ENCODE results near the gene OTULINL. TPM values are rescaled to one million over a fixed set of nuclear protein-coding genes. Genes with fewer than 3 reads are reported as not detected.

OTULINL gene
- total RNA-seq, 1 experiment from 2014 or later, result 12.3 TPM

DNA sequence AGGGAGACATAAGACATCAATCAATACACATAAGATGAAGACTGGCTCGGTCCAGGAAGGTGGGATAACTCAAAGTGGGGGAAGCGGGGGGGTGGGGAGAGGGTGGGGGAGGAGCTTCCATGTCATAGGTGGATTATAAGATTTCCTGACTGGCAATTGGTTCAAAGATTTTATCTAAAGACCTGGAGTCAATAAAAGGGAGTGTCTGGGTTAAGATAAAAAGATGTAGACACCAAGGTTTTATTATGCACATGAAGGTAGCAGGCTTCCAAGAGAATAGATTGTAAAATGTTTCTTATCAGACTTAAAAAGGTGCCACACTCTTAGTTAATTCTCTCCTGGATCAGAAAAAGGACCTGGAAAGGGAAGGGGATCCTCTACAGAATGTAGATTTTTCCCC is 25.6 kb upstream of the OTULINL start:
- Mint-ChIP-seq H3K27ac (no peak overlapping the region), H3K27me3 (ENCODE audit: low read depth) (peaks cover 2% of the 10 kb centered on the region; the same call in 1 of the 2 replicates), H3K4me3 (no peak overlapping the region), H3K9me3 (0 out of 2 replicates have a peak, but pooled peaks cover 4% of the 10 kb centered on the region), H3K4me1 (no peaks in the 10 kb centered on the region), H3K36me3 (no peaks in the 10 kb centered on the region)
- ATAC-seq (no peak), DNase-seq (ENCODE audit: low spot score) (no peak)
- TF ChIP-seq, protein P1, sequence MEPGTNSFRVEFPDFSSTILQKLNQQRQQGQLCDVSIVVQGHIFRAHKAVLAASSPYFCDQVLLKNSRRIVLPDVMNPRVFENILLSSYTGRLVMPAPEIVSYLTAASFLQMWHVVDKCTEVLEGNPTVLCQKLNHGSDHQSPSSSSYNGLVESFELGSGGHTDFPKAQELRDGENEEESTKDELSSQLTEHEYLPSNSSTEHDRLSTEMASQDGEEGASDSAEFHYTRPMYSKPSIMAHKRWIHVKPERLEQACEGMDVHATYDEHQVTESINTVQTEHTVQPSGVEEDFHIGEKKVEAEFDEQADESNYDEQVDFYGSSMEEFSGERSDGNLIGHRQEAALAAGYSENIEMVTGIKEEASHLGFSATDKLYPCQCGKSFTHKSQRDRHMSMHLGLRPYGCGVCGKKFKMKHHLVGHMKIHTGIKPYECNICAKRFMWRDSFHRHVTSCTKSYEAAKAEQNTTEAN (CRISPR knock-in tag; IDR thresholded peaks at IDR 0.05), result no peak
- TF ChIP-seq NR1H2 (CRISPR knock-in tag; IDR thresholded peaks at IDR 0.05) (no peak), ATF1 (CRISPR knock-in tag; IDR thresholded peaks at IDR 0.05) (no peak), FOXK1 (CRISPR knock-in tag; IDR thresholded peaks at IDR 0.05) (no peak), ESRRA (CRISPR knock-in tag; IDR thresholded peaks at IDR 0.05; ENCODE audit: borderline replicate concordance) (no peak), GRHL2 (CRISPR knock-in tag; IDR thresholded peaks at IDR 0.05; ENCODE audit: insufficient replicate concordance, severe bottlenecking) (no peak)
- TF ChIP-seq, protein P2, sequence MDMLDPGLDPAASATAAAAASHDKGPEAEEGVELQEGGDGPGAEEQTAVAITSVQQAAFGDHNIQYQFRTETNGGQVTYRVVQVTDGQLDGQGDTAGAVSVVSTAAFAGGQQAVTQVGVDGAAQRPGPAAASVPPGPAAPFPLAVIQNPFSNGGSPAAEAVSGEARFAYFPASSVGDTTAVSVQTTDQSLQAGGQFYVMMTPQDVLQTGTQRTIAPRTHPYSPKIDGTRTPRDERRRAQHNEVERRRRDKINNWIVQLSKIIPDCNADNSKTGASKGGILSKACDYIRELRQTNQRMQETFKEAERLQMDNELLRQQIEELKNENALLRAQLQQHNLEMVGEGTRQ (CRISPR knock-in tag; IDR thresholded peaks at IDR 0.05), result no peak
- ChIA-PET POLR2A (no interaction called here), CTCF (interaction anchor here (0.9 kb wide), 1 partner anchor 93 kb away, joined by 3 read pairs; no protein-coding TSS in a partner anchor)

DNA sequence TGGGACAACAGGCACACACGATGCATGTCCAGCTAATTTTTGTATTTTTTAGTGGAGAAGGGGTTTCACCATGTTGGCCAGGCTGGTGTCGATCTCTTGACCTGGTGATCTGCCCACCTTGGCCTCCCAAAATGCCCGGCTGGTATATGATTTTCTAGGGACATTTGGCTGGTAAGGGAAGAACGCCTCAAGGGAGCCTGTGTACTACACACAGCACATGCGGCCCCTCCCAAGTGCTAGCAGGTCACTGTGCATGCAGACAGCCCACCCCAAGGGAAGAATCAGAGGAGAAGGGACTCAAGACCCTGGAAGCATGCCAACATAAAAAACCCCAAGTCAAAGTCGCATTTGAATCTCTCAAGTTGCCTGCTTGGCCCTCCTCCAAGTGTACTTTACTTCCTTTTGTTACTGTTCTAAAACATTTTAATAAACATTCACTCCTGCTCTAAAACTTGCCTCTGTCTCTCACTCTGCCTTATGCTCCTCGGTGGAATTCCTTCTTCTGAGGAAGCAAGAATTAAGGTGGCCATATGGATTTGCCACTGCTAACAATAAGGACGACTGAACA is 24.3 kb upstream of the OTULINL start:
- CTCF ChIA-PET, result interaction anchor here (0.7 kb wide), 1 partner anchor 60 kb away, joined by 5 read pairs; no protein-coding TSS in a partner anchor
- no peak for ATAC-seq
- POLR2A ChIA-PET, result no interaction called here
- peaks cover 2% of the 10 kb centered on the region; the same call in 1 of the 2 replicates for H3K27me3 Mint-ChIP-seq (ENCODE audit: low read depth)
- TF ChIP-seq ZBTB21 (CRISPR knock-in tag; IDR thresholded peaks at IDR 0.05; ENCODE audit: borderline replicate concordance) (no peak), FOXJ3 (CRISPR knock-in tag; IDR thresholded peaks at IDR 0.05; ENCODE audit: borderline replicate concordance) (no peak)
- TF ChIP-seq, protein P3, sequence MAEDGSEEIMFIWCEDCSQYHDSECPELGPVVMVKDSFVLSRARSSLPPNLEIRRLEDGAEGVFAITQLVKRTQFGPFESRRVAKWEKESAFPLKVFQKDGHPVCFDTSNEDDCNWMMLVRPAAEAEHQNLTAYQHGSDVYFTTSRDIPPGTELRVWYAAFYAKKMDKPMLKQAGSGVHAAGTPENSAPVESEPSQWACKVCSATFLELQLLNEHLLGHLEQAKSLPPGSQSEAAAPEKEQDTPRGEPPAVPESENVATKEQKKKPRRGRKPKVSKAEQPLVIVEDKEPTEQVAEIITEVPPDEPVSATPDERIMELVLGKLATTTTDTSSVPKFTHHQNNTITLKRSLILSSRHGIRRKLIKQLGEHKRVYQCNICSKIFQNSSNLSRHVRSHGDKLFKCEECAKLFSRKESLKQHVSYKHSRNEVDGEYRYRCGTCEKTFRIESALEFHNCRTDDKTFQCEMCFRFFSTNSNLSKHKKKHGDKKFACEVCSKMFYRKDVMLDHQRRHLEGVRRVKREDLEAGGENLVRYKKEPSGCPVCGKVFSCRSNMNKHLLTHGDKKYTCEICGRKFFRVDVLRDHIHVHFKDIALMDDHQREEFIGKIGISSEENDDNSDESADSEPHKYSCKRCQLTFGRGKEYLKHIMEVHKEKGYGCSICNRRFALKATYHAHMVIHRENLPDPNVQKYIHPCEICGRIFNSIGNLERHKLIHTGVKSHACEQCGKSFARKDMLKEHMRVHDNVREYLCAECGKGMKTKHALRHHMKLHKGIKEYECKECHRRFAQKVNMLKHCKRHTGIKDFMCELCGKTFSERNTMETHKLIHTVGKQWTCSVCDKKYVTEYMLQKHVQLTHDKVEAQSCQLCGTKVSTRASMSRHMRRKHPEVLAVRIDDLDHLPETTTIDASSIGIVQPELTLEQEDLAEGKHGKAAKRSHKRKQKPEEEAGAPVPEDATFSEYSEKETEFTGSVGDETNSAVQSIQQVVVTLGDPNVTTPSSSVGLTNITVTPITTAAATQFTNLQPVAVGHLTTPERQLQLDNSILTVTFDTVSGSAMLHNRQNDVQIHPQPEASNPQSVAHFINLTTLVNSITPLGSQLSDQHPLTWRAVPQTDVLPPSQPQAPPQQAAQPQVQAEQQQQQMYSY (CRISPR knock-in tag; IDR thresholded peaks at IDR 0.05), result no peak
- no peak overlapping the region for H3K4me3 Mint-ChIP-seq
- 0 out of 2 replicates have a peak, but pooled peaks cover under 1% of the 10 kb centered on the region for H3K9me3 Mint-ChIP-seq
- DNase-seq (ENCODE audit: low spot score), result no peak
- H3K27ac Mint-ChIP-seq, result no peak overlapping the region
- H3K4me1 Mint-ChIP-seq, result no peaks in the 10 kb centered on the region
- no peaks in the 10 kb centered on the region for H3K36me3 Mint-ChIP-seq

DNA sequence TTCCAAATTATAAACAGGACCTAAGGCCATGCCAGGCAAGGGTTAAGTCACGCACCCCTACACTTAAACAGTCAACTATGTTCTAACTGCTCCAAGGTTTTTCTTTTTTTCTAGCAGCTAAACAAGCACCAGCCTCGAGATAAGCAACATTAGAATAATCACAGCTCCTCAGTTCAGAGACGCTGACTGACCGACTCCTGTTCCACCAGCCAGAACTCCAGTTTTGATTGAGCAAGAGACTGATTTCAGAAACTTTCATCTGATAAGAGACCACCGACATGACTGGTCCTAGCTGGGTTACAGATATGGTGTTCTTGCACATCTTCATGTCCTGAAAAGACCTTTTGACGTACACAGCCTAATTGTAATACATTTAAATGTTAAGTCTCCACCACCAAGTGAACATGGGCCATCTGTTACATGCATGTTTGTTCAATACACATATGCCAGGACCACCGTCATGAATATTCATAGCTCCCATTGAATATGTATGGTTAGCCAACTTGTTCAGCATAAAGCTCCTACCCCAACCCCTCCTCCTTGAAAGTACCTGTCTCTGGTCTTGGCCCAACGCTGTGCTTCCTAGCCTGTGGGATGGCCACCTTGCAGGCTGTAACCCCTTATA is 23.7 kb upstream of the OTULINL start:
- Mint-ChIP-seq H3K36me3 (no peaks in the 10 kb centered on the region), H3K4me1 (no peaks in the 10 kb centered on the region), H3K27ac (no peak overlapping the region), H3K4me3 (no peak overlapping the region), H3K27me3 (ENCODE audit: low read depth) (peaks cover 2% of the 10 kb centered on the region; the same call in 1 of the 2 replicates), H3K9me3 (no peaks in the 10 kb centered on the region)
- DNase-seq (ENCODE audit: low spot score), result no peak
- no peak for ATAC-seq
- POLR2A ChIA-PET, result no interaction called here
- CTCF ChIA-PET, result interaction anchor here (1.0 kb wide), 1 partner anchor 91 kb away, joined by 4 read pairs; no protein-coding TSS in a partner anchor
- TF ChIP-seq, protein P4, sequence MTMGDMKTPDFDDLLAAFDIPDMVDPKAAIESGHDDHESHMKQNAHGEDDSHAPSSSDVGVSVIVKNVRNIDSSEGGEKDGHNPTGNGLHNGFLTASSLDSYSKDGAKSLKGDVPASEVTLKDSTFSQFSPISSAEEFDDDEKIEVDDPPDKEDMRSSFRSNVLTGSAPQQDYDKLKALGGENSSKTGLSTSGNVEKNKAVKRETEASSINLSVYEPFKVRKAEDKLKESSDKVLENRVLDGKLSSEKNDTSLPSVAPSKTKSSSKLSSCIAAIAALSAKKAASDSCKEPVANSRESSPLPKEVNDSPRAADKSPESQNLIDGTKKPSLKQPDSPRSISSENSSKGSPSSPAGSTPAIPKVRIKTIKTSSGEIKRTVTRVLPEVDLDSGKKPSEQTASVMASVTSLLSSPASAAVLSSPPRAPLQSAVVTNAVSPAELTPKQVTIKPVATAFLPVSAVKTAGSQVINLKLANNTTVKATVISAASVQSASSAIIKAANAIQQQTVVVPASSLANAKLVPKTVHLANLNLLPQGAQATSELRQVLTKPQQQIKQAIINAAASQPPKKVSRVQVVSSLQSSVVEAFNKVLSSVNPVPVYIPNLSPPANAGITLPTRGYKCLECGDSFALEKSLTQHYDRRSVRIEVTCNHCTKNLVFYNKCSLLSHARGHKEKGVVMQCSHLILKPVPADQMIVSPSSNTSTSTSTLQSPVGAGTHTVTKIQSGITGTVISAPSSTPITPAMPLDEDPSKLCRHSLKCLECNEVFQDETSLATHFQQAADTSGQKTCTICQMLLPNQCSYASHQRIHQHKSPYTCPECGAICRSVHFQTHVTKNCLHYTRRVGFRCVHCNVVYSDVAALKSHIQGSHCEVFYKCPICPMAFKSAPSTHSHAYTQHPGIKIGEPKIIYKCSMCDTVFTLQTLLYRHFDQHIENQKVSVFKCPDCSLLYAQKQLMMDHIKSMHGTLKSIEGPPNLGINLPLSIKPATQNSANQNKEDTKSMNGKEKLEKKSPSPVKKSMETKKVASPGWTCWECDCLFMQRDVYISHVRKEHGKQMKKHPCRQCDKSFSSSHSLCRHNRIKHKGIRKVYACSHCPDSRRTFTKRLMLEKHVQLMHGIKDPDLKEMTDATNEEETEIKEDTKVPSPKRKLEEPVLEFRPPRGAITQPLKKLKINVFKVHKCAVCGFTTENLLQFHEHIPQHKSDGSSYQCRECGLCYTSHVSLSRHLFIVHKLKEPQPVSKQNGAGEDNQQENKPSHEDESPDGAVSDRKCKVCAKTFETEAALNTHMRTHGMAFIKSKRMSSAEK (CRISPR knock-in tag; IDR thresholded peaks at IDR 0.05; ENCODE audit: borderline replicate concordance), result no peak
- TF ChIP-seq, protein P5, sequence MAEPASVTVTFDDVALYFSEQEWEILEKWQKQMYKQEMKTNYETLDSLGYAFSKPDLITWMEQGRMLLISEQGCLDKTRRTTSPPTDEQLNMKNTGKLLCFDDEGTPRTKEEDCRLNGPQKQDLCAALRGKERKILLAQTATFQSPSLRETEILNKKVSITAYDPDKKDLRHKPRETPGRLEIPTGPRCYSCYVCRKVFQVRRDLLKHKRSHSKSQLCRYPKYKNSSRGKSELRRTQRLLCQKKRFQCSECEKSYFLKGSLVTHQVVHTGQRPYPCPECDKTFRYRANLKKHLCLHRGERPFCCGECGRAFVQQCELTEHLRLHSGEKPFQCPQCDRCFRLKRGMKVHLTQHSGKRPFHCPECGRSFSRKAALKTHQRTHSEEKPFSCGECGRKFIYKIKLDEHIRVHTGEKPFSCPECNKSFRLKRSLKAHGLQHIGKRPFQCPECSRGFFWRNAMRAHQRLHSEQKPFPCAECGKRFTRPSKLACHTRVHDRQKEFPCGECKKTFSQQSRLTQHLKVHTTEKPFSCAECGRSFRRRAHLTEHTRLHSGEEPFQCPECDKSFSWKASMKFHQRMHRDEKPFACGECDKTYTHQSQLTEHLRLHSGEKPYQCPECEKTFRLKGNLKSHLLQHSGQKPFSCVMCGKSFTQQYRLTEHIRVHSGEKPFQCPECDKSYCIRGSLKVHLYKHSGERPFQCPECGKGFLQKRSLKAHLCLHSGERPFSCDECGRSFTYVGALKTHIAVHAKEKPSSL (CRISPR knock-in tag; conservative IDR thresholded peaks at IDR 0.05), result no peak
- TF ChIP-seq, protein P6, sequence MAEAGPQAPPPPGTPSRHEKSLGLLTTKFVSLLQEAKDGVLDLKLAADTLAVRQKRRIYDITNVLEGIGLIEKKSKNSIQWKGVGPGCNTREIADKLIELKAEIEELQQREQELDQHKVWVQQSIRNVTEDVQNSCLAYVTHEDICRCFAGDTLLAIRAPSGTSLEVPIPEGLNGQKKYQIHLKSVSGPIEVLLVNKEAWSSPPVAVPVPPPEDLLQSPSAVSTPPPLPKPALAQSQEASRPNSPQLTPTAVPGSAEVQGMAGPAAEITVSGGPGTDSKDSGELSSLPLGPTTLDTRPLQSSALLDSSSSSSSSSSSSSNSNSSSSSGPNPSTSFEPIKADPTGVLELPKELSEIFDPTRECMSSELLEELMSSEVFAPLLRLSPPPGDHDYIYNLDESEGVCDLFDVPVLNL (CRISPR knock-in tag; IDR thresholded peaks at IDR 0.05; ENCODE audit: borderline replicate concordance, low read depth), result no peak

All from WTC11 (cell line).